Upper lobe of left lung (tissue), 6 donors: ENCODE data around the gene DGCR8. TPM values are rescaled to one million over a fixed set of nuclear protein-coding genes. Genes with fewer than 3 reads are reported as not detected.

Source experiments
- ATAC-seq, 2 donors: fragments of 200-7000 bp; cut with Tn5 transposase; one replicate each; pipeline ENCODE4 v1.9.1; 2022; ENCODE audit warnings: mild to moderate bottlenecking in 2 of 2, moderate library complexity in 2 of 2; ENCODE audit not compliant: low FRiP score in 2 of 2
- DNase-seq, 2 donors: peaks; one replicate each; pipeline ENCODE4 v3.0.0-alpha.2; 2019 to 2020
- H3K27ac ChIP-seq, 4 donors: fragments of 200-600 bp; sonication (generic); one replicate each; pipeline ENCODE4 v1.5.1; 2016 to 2019
- H3K27me3 ChIP-seq, 4 donors: fragments of 200-600 bp; sonication (generic); one replicate each; pipeline ENCODE4 v1.5.1; 2017 to 2019
- H3K36me3 ChIP-seq, 4 donors: fragments of 200-600 bp; sonication (generic); one replicate each; pipeline ENCODE4 v1.5.1; 2016 to 2019
- H3K4me1 ChIP-seq, 4 donors: fragments of 200-600 bp; sonication (generic); one replicate each; pipeline ENCODE4 v1.5.1; 2018 to 2019
- H3K4me3 ChIP-seq, 4 donors: fragments of 200-600 bp; sonication (generic); one replicate each; pipeline ENCODE4 v1.5.1; 2017 to 2019; ENCODE audit warnings: mild to moderate bottlenecking in 2 of 4, moderate library complexity in 1 of 4
- H3K9me3 ChIP-seq, 4 donors: fragments of 200-600 bp; sonication (generic); one replicate each; pipeline ENCODE4 v1.5.1; 2018 to 2019
- EP300 ChIP-seq, 4 donors: sonication (generic); formaldehyde crosslinking; IDR thresholded peaks; one replicate each; pipeline ENCODE4 v1.5.1; 2017; ENCODE audit warnings: antibody characterized with exemption in 4 of 4, control low read depth in 2 of 4
- POLR2A ChIP-seq, 4 donors: fragments of 450-650 bp; IDR thresholded peaks; one replicate each; pipeline ENCODE4 v1.5.1; 2016 to 2017; ENCODE audit warnings: antibody characterized with exemption in 4 of 4, mild to moderate bottlenecking in 2 of 4
- POLR2AphosphoS5 ChIP-seq, 2 donors: sonication (generic); formaldehyde crosslinking; IDR thresholded peaks; one replicate each; pipeline ENCODE4 v1.5.1; 2017; ENCODE audit warnings: antibody characterized with exemption in 2 of 2
- WGBS, 2 donors: methylation state at CpG; one replicate each; pipeline ENCODE4 v1.1.5; 2017 to 2018; 5-methylcytosine and 5-hydroxymethylcytosine counted together
- total RNA-seq, 6 donors: library from RNA; depleted of rRNA in 4 of 6; stranded (reverse); fragments of >200 nt in 4 of 6; gene quantifications; one replicate each; pipeline versions ENCODE4 v1.1.0 to v1.2.1, GENCODE V29; 2016 to 2021
- TF ChIP-seq, protein P1 (sequence below), 6 experiments: fragments of 450-650 bp in 4 of 6; fragments of 200-600 bp in 2 of 6; sonication (generic) in 2 of 6; IDR thresholded peaks; one replicate each; pipeline ENCODE4 v1.5.1; 2016 to 2019; ENCODE audit warnings: antibody characterized with exemption in 6 of 6
- donor health status: DM: no; HTN: no; CAD: no; lungs with moderate emphysema.
- donor health status: DM: no; HTN: yes; CAD: no; lungs with severe emphysema.

Gene DGCR8
- total RNA-seq, 6 donors from 2014 or later = 27.7 to 95.3 (median 33.1) TPM

DNA sequence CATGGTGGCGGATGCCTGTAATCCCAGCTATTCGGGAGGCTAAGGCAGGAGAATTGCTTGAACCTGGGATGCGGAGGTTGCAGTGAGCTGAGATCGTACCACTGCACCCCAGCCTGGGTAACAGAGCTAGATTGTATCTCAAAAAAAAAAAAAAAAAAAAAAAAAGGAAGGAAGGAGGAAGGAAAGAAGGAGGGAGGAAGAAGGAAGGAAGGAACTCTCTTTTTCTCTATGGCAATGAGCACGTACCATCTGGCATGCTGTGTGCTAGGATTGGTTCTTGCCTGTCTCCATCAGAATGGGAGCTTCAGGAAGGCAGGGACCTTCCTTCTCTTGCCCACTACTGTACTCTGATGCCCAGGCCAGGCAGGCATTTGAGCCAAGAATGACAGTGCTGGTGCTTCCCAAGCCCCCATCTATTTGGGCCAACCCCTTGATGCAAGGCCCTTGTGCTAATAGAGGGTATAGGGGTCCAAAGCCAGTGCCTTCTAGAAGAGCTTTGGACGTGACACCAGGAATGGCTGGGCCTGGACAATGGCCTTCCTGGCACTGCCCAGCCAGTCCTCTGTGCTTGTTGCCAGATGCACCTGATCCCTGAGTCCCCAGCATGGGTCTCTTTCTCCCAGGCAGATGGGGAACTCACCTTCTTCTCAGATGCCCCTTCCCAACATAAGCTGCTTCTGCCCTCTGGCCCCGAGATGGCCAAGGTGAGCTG, 10.6 kb upstream of the DGCR8 start:
- no peak for TF ChIP-seq POLR2AphosphoS5 (IDR thresholded peaks at IDR 0.05)
- TF ChIP-seq, protein P1, sequence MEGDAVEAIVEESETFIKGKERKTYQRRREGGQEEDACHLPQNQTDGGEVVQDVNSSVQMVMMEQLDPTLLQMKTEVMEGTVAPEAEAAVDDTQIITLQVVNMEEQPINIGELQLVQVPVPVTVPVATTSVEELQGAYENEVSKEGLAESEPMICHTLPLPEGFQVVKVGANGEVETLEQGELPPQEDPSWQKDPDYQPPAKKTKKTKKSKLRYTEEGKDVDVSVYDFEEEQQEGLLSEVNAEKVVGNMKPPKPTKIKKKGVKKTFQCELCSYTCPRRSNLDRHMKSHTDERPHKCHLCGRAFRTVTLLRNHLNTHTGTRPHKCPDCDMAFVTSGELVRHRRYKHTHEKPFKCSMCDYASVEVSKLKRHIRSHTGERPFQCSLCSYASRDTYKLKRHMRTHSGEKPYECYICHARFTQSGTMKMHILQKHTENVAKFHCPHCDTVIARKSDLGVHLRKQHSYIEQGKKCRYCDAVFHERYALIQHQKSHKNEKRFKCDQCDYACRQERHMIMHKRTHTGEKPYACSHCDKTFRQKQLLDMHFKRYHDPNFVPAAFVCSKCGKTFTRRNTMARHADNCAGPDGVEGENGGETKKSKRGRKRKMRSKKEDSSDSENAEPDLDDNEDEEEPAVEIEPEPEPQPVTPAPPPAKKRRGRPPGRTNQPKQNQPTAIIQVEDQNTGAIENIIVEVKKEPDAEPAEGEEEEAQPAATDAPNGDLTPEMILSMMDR (IDR thresholded peaks at IDR 0.05) = no peak
- no peak for TF ChIP-seq EP300 (IDR thresholded peaks at IDR 0.05)
- TF ChIP-seq POLR2A (IDR thresholded peaks at IDR 0.05) = no peak

DNA sequence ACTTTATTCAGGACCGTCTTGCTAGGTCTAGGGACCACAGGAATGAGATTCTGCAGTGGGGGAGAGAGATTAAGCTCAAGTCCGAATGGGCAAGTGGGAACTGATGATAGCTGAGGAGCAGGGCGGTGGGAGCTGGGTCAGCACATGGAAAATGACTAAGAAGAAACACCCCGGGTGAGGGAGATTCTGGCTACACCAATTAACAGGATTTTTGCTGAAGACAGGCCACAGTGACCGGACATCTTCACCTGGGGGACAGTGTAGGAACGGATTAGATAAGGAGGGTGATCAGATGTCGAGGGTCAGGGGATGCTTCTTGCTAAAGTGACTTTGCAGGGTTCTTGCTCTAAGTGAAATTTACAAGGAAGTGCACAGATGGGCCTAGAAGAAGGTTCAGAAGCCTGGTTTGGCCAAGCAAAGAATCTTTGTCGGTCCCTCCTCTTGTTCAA, 8.5 kb upstream of the DGCR8 start:
- Histone ChIP-seq H3K27ac (no peak overlapping the region), H3K27me3 (no peaks in the 10 kb centered on the region), H3K4me1 (no peaks in the 10 kb centered on the region), H3K4me3 (no peak overlapping the region), H3K36me3 (no peaks in the 10 kb centered on the region), H3K9me3 (no peaks in the 10 kb centered on the region)
- ATAC-seq = no peak
- WGBS, 2 donors = 77 to 84% methylated on average over 8 of the region's 8 CpGs
- TF ChIP-seq POLR2AphosphoS5 (IDR thresholded peaks at IDR 0.05) = no peak
- TF ChIP-seq POLR2A (IDR thresholded peaks at IDR 0.05) = no peak
- TF ChIP-seq, protein P1 (IDR thresholded peaks at IDR 0.05) = no peak
- no peak for TF ChIP-seq EP300 (IDR thresholded peaks at IDR 0.05)
- no peak for DNase-seq

More for the DNA sequence above, 10.6 kb upstream of the DGCR8 start:
- no peak for DNase-seq
- Histone ChIP-seq H3K27me3 (no peaks in the 10 kb centered on the region), H3K9me3 (no peaks in the 10 kb centered on the region), H3K4me3 (no peak overlapping the region), H3K36me3 (peaks cover 0 to 15% (median 8%) of the 10 kb centered on the region in 4 donors), H3K27ac (no peak overlapping the region), H3K4me1 (no peaks in the 10 kb centered on the region)
- ATAC-seq = no peak
- 93 to 94% methylated on average over 7 of the region's 7 CpGs for WGBS, 2 donors

DNA sequence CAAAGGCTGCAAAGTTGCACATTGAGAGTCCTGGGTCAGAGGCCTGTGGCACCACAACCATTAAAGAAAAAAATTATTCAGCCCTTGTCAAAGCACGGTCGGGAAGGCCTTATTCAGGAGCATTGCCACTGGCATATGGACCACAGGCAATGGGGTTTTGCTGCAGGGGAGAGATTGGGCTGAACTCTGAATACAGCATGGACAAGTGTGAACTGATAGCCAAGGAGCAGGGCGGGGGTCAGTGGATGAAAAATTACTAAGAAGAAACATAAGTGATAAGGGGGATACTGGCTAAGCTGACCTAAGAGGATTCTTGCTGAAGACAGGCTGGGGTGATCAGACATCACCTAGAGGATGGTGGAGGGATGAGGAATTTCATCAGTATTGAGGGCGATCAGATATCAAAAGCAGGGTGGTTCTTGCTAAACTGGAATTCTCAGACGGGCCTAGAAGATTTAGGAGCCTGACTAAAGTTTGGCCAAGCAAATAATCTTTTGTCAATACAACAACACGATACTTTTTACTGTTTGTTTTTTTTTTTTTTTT, 3.3 kb upstream of the DGCR8 start:
- ATAC-seq (no peak), DNase-seq (no peak)
- 68 to 72% methylated on average over 6 of the region's 6 CpGs for whole genome bisulfite sequencing, 2 donors
- Histone ChIP-seq H3K4me3 (no peak overlapping the region), H3K9me3 (no peaks in the 10 kb centered on the region), H3K4me1 (peaks cover 10 to 17% (median 17%) of the 10 kb centered on the region in 4 donors), H3K27ac (no peak overlapping the region), H3K36me3 (no peaks in the 10 kb centered on the region), H3K27me3 (no peaks in the 10 kb centered on the region)
- TF ChIP-seq POLR2A (IDR thresholded peaks at IDR 0.05) (no peak), EP300 (IDR thresholded peaks at IDR 0.05) (no peak), POLR2AphosphoS5 (IDR thresholded peaks at IDR 0.05) (no peak)
- TF ChIP-seq, protein P1 (IDR thresholded peaks at IDR 0.05) = no peak

DNA sequence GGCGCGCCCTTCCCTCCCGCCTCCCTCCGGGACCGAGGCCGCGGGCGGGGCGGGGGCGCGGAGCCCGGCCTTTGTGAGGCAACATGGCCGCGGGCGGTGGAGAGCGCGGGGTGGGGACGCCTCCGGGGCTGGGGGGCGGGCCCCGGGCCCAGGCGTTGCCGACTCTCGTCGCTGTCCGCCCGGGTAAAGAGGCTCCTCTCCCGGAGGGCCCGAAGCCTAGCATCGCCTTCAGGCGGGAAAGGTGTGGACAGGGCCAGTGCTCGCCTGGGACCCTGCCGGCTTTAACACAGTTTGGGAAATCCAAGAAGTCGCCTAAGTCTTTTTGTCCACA, 369 bp downstream of the DGCR8 start:
- H3K27ac ChIP-seq = peak overlapping the region; percentile 81 to 91 (median 90)
- H3K4me3 ChIP-seq = peak overlapping the region; percentile 50 to 98 (median 83)
- no peaks in the 10 kb centered on the region for H3K9me3 ChIP-seq
- TF ChIP-seq, protein P1 (IDR thresholded peaks at IDR 0.05) = no peak
- TF ChIP-seq EP300 (IDR thresholded peaks at IDR 0.05) = no peak
- TF ChIP-seq POLR2AphosphoS5 (IDR thresholded peaks at IDR 0.05) = no peak
- no peak for TF ChIP-seq POLR2A (IDR thresholded peaks at IDR 0.05)
- DNase-seq = peak; percentile 74 to 95
- no peaks in the 10 kb centered on the region for H3K27me3 ChIP-seq
- peaks cover 39 to 53% (median 49%) of the 10 kb centered on the region in 4 donors for H3K4me1 ChIP-seq
- peak; percentile 56 to 84 for ATAC-seq
- H3K36me3 ChIP-seq = peaks cover 0 to under 1% (median 0%) of the 10 kb centered on the region in 4 donors
- 0% methylated on average over 4 to 13 of the region's 34 CpGs for WGBS, 2 donors
